B cell (primary cell): ENCODE results near the gene NTNG1. TPM values are rescaled to one million over a fixed set of nuclear protein-coding genes. Genes with fewer than 3 reads are reported as not detected.

Experiments used
- ATAC-seq: fragments of 200-7000 bp; cut with Tn5 transposase; one replicate; pipeline ENCODE4 v1.10.0; 2021; ENCODE audit warnings: low read depth, mild to moderate bottlenecking, moderate number of reproducible peaks, moderate library complexity
- CTCF ChIA-PET: fragments of 350-600 bp; sonication (Branson Sonifier 250); formaldehyde crosslinking; loops from one replicate; lab custom pipeline; 2021; ENCODE audit warnings: antibody characterized with exemption, inconsistent platforms; lab: Charles Lee
- POLR2A ChIA-PET: fragments of 350-600 bp; sonication (Branson Sonifier 250); formaldehyde crosslinking; loops from one replicate; lab custom pipeline; 2021; ENCODE audit warnings: antibody characterized with exemption; lab: Charles Lee
- DNase-seq: peaks from one replicate; pipeline ENCODE4 v3.0.0; 2013
- H2AFZ ChIP-seq: 2 replicates; pipeline ENCODE4 v1.6.1; 2012; ENCODE audit warnings: mild to moderate bottlenecking, low read depth, low read length; ENCODE audit not compliant: insufficient read depth, poor library complexity, severe bottlenecking
- H3K27ac ChIP-seq, 2 donors: 1 replicate in 1 of 2; 2 replicates in 1 of 2; pipeline ENCODE4 v1.5.1; 2012 to 2013; ENCODE audit warnings: low read length in 2 of 2, mild to moderate bottlenecking in 2 of 2, moderate library complexity in 1 of 2
- H3K27me3 ChIP-seq, 4 experiments: fragments of 200-600 bp in 1 of 4; sonication (generic) in 1 of 4; replicated peaks in 1 of 4; 1 replicate in 2 of 4; 2 replicates in 2 of 4; pipeline versions ENCODE4 v1.6.1 to v1.7.0; 2013 to 2016; ENCODE audit warnings: low read length in 3 of 4, mild to moderate bottlenecking in 2 of 4, mixed read lengths in 1 of 4, moderate library complexity in 1 of 4; ENCODE audit not compliant: insufficient read depth in 4 of 4, control insufficient read depth in 3 of 4; ENCODE audit errors: control extremely low read depth in 1 of 4
- H3K36me3 ChIP-seq, 2 experiments: replicated peaks in 1 of 2; 1 replicate in 1 of 2; 2 replicates in 1 of 2; pipeline versions ENCODE4 v1.6.1 to v1.7.1; 2013; ENCODE audit warnings: low read length in 1 of 2; ENCODE audit not compliant: insufficient read depth in 2 of 2, control insufficient read depth in 1 of 2; ENCODE audit errors: control extremely low read depth in 1 of 2, extremely low read depth in 1 of 2
- H3K4me1 ChIP-seq, 2 donors: fragments of 200-600 bp in 1 of 2; sonication (generic) in 1 of 2; 1 replicate in 1 of 2; 2 replicates in 1 of 2; pipeline versions ENCODE4 v1.5.1 to v1.6.1; 2013 to 2017; ENCODE audit warnings: low read length in 2 of 2; ENCODE audit not compliant: control insufficient read depth in 2 of 2, insufficient read depth in 2 of 2
- H3K4me2 ChIP-seq: replicated peaks from 2 replicates; pipeline ENCODE3; 2012; ENCODE audit warnings: mild to moderate bottlenecking, low read depth, low read length; ENCODE audit not compliant: poor library complexity, severe bottlenecking
- H3K4me3 ChIP-seq, 5 experiments: fragments of 200-600 bp in 1 of 5; sonication (generic) in 1 of 5; 1 replicate in 3 of 5; 2 replicates in 2 of 5; pipeline versions ENCODE4 v1.5.1 to v1.7.0; 2011 to 2016; ENCODE audit warnings: low read length in 4 of 5, mild to moderate bottlenecking in 4 of 5, low read depth in 2 of 5, control low read depth in 1 of 5, moderate library complexity in 1 of 5; ENCODE audit not compliant: insufficient read depth in 1 of 5; ENCODE audit errors: control extremely low read depth in 1 of 5, extremely low read depth in 1 of 5
- H3K79me2 ChIP-seq: fragments of 200-600 bp; sonication (generic); one replicate; pipeline ENCODE4 v1.6.0; 2016; ENCODE audit warnings: low read length; ENCODE audit not compliant: control insufficient read depth, insufficient read depth
- H3K9ac ChIP-seq: fragments of 200-600 bp; sonication (generic); 2 replicates; pipeline ENCODE4 v1.6.1; 2017; ENCODE audit warnings: mild to moderate bottlenecking, low read length, moderate library complexity
- H3K9me3 ChIP-seq, 3 donors: one replicate each; pipeline versions ENCODE4 v1.6.1 to v1.7.1; 2013; ENCODE audit warnings: low read length in 2 of 3; ENCODE audit not compliant: control insufficient read depth in 2 of 3, insufficient read depth in 1 of 3; ENCODE audit errors: control extremely low read depth in 1 of 3
- H4K20me1 ChIP-seq: 2 replicates; pipeline ENCODE4 v1.6.0; 2012; ENCODE audit warnings: mild to moderate bottlenecking, low read length; ENCODE audit not compliant: insufficient read depth, control insufficient read depth, poor library complexity, severe bottlenecking
- H3K27ac Mint-ChIP-seq: one replicate; pipeline ENCODE4 v1.8.0; 2021; ENCODE audit warnings: mixed read lengths
- H3K27me3 Mint-ChIP-seq: one replicate; pipeline ENCODE4 v1.8.0; 2021; ENCODE audit warnings: mixed read lengths
- H3K4me1 Mint-ChIP-seq: one replicate; pipeline ENCODE4 v1.8.0; 2021; ENCODE audit warnings: mixed read lengths
- H3K4me3 Mint-ChIP-seq: one replicate; pipeline ENCODE4 v1.8.0; 2021; ENCODE audit warnings: mixed read lengths
- H3K9me3 Mint-ChIP-seq: one replicate; pipeline ENCODE4 v1.8.0; 2022; ENCODE audit warnings: mixed read lengths; ENCODE audit not compliant: insufficient read depth
- CTCF ChIP-seq: fragments of 200-600 bp; IDR thresholded peaks from one replicate; pipeline ENCODE4 v1.8.0; 2022; ENCODE audit warnings: antibody characterized with exemption, mild to moderate bottlenecking
- EZH2 ChIP-seq: IDR thresholded peaks from 2 replicates; pipeline ENCODE4 v1.6.1; 2012; ENCODE audit warnings: borderline replicate concordance, low read depth, mild to moderate bottlenecking, moderate library complexity, low read length; ENCODE audit not compliant: insufficient read depth, poor library complexity, severe bottlenecking
- WGBS: methylation state at CpG from one replicate; pipeline ENCODE4 v1.1.5; 2013; ENCODE audit warnings: missing lambda C conversion rate; ENCODE audit not compliant: insufficient coverage; 5-methylcytosine and 5-hydroxymethylcytosine counted together
- intact Hi-C: fragments of 100-400 bp; cut with micrococcal nuclease; formaldehyde crosslinking; loops from one replicate; pipeline ENCODE4 v1.10.0; 2022
- polyA plus RNA-seq: library from polyadenylated mRNA; depleted of rRNA; stranded (reverse); fragments of >200 nt; gene quantifications from 2 replicates; pipeline ENCODE4 v1.2.3, GENCODE V29; 2012
- total RNA-seq, 2 donors: library from RNA; stranded (reverse); fragments of 120-200 nt in 1 of 2; gene quantifications; 1 replicate in 1 of 2; 2 replicates in 1 of 2; pipeline versions ENCODE4 v1.2.3 to v1.2.4, GENCODE V29; 2013 to 2022

Gene NTNG1
- total and polyA plus RNA-seq, 2 donors (not counting 1 experiment from before 2014, with no cell fraction given): 2.8 to 3.7 TPM

- no peaks in the 10 kb centered on the region for H3K27me3 Mint-ChIP-seq
- H3K9me3 ChIP-seq: no peaks in the 10 kb centered on the region
- 50% methylated on average over 1 of the region's 5 CpGs for WGBS
- H3K79me2 ChIP-seq: no peaks in the 10 kb centered on the region
- ATAC-seq (peak; percentile 69), DNase-seq (peak; percentile 49)
- H3K4me3 Mint-ChIP-seq: peak overlapping the region; percentile 78
- peak overlapping the region; percentile 40 for H3K9ac ChIP-seq
- peak overlapping the region in 2 of 5 experiments; percentile 23 to 51 for H3K4me3 ChIP-seq
- no peak for TF ChIP-seq EZH2
- no peak for TF ChIP-seq CTCF
- H4K20me1 ChIP-seq: no peaks in the 10 kb centered on the region
- peaks cover 31 to 40% of the 10 kb centered on the region in 2 donors for H3K4me1 ChIP-seq
- H3K27ac ChIP-seq: peak overlapping the region; percentile 42 to 51
- H3K9me3 Mint-ChIP-seq: peaks cover under 1% of the 10 kb centered on the region
- H3K27me3 ChIP-seq: no peaks in the 10 kb centered on the region
- no peaks in the 10 kb centered on the region for H3K36me3 ChIP-seq
- POLR2A ChIA-PET: interaction anchor here (1.0 kb wide), 1 partner anchor 113 kb away, joined by 3 read pairs; no protein-coding TSS in a partner anchor
- H2AFZ ChIP-seq: peak overlapping the region; percentile 39
- peak overlapping the region; percentile 54 for H3K4me2 ChIP-seq
- intact Hi-C loops: no loop called here
- peaks cover 48% of the 10 kb centered on the region for H3K4me1 Mint-ChIP-seq
- H3K27ac Mint-ChIP-seq: peak overlapping the region; percentile 83
- CTCF ChIA-PET: interaction anchor here (1.0 to 1.1 kb wide), 2 partner anchors 11 to 112 kb away, joined by 3 read pairs; no protein-coding TSS in a partner anchor
Observed at GRCh38 chr1:107359472-107360241, 218.8 kb downstream of the NTNG1 start.
